Loucy (cell line): Measurements from ENCODE around the gene PPP1R1C.

Source experiments
- CTCF ChIP-seq: fragments of 200-600 bp; sonication (generic); conservative IDR thresholded peaks from 2 replicates; pipeline ENCODE4 v1.5.1; 2014; ENCODE audit warnings: mild to moderate bottlenecking, antibody characterized with exemption, low read length
- EZH2phosphoT487 ChIP-seq: fragments of 200-600 bp; IDR thresholded peaks from 2 replicates; pipeline ENCODE4 v1.6.1; 2018; ENCODE audit warnings: antibody characterized with exemption, mild to moderate bottlenecking, moderate library complexity, borderline replicate concordance

DNA sequence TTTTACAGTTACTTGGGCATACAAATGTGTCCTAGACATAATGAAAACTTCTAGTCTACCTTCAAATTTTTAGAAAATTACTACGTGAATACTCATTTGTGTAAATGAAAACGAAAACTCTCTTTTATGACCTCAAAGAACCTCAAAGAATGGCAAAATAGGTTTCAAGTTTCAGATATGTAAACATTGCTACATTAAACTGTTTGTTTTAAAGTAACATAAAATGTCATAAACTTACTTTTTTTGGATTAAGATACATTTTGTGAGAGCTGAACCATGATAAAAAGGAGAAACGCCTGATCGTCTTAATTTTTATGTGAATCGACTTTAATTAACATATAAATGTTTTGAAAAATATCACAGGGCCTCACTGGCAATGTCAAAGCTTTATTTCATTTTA, 91.4 kb downstream of the PPP1R1C start:
- no peak for TF ChIP-seq CTCF
- no peak for TF ChIP-seq EZH2phosphoT487
